Islet precursor cell (in vitro differentiated cells): ENCODE measurements around the gene MTFR1L.
"Not testable (repeated sequence)": the region's sequence is repeated elsewhere in the genome, so short reads cannot be mapped to it uniquely, and the experiment has no call there.

Experiments
- DNase-seq: peaks from one replicate; pipeline ENCODE4 v3.0.0-alpha.2; 2018

MTFR1L gene

GRCh38 chr1:25829046-25829445, 9.3 kb downstream of the MTFR1L start:
- no peak for DNase-seq

GRCh38 chr1:25831569-25832196, 11.9 kb downstream of the MTFR1L start:
- no peak for DNase-seq

GRCh38 chr1:25832336-25833037, 12.7 kb downstream of the MTFR1L start:
- DNase-seq, result peak; percentile 76

- DNase-seq, result no peak
These were observed 13.4 kb downstream of the MTFR1L start for GRCh38 chr1:25833158-25833557.

GRCh38 chr1:25834894-25835293, 15.1 kb downstream of the MTFR1L start:
- DNase-seq, result no peak

- no peak for DNase-seq
These were observed 16.9 kb downstream of the MTFR1L start for GRCh38 chr1:25836695-25837094.

GRCh38 chr1:25837262-25837875, 17.6 kb downstream of the MTFR1L start:
- DNase-seq, result no peak

- not testable (repeated sequence) for DNase-seq
These were observed 20.1 kb downstream of the MTFR1L start for GRCh38 chr1:25839808-25840207.

GRCh38 chr1:25843483-25843882, 23.7 kb downstream of the MTFR1L start:
- no peak for DNase-seq

GRCh38 chr1:25844536-25845337, 25.0 kb downstream of the MTFR1L start:
- DNase-seq, result no peak

GRCh38 chr1:25845664-25846063, 25.9 kb downstream of the MTFR1L start:
- DNase-seq, result no peak

GRCh38 chr1:25847929-25848328, 28.2 kb downstream of the MTFR1L start:
- no peak for DNase-seq

- no peak for DNase-seq
These were observed 28.8 kb downstream of the MTFR1L start for GRCh38 chr1:25848531-25848930.

- DNase-seq, result no peak
These were observed 34.8 kb downstream of the MTFR1L start for GRCh38 chr1:25854554-25854953.

- no peak for DNase-seq
These were observed 37.1 kb downstream of the MTFR1L start for GRCh38 chr1:25856856-25857255.

GRCh38 chr1:25858494-25858893, 38.7 kb downstream of the MTFR1L start:
- no peak for DNase-seq

GRCh38 chr1:25858906-25859789, 39.4 kb downstream of the MTFR1L start, which contains the start of gene AUNIP:
Gene AUNIP, minus strand, starts transcription at chr1:25859457. Its CDS starts 100 bp downstream, at chr1:25859357.
- DNase-seq, result peak; percentile 93

GRCh38 chr1:25861316-25862286, 41.8 kb downstream of the MTFR1L start:
- DNase-seq, result no peak

- no peak for DNase-seq
These were observed 43.2 kb downstream of the MTFR1L start for GRCh38 chr1:25862785-25863485.
